SK-N-SH (cell line): ENCODE data around the gene SULF2. TPM values are rescaled to one million over a fixed set of nuclear protein-coding genes. Genes with fewer than 3 reads are reported as not detected.

ENCODE experiments used
- CTCF ChIA-PET: fragments of 300-600, 350-600 bp; formaldehyde crosslinking; extraction: SDS; loops from one replicate; lab custom pipeline; 2021; lab: Yijun Ruan, JAX
- POLR2A ChIA-PET: fragments of 350-600 bp; sonication (Branson Sonifier 250); formaldehyde crosslinking; extraction: SDS; loops from one replicate; lab custom pipeline; 2020; ENCODE audit warnings: antibody characterized with exemption, inconsistent platforms; lab: Yijun Ruan, JAX
- DNase-seq: peaks from one replicate; pipeline ENCODE4 v3.0.0; 2012
- H2AFZ ChIP-seq: fragments of 200-600 bp; sonication (generic); 2 replicates; pipeline ENCODE4 v1.8.1; 2016; ENCODE audit warnings: antibody characterized with exemption, mild to moderate bottlenecking, low read depth
- H3F3A ChIP-seq: fragments of 200-600 bp; sonication (generic); replicated peaks from 2 replicates; pipeline ENCODE3; 2016; ENCODE audit warnings: antibody characterized with exemption, mild to moderate bottlenecking; ENCODE audit not compliant: insufficient read depth
- H3K27ac ChIP-seq, 2 experiments: fragments of 200-500 bp in 1 of 2; fragments of 200-600 bp in 1 of 2; sonication (Bioruptor generic) in 1 of 2; sonication (generic), shearing (Covaris generic) in 1 of 2; 2 replicates each; pipeline versions ENCODE4 v1.5.1 to v1.6.1; 2014 to 2016; ENCODE audit warnings: low read depth in 2 of 2, inconsistent platforms in 1 of 2, low read length in 1 of 2, mild to moderate bottlenecking in 1 of 2, mixed read lengths in 1 of 2
- H3K27me3 ChIP-seq: fragments of 200-600 bp; sonication (generic), shearing (Covaris generic); 2 replicates; pipeline ENCODE4 v1.6.1; 2016; ENCODE audit warnings: mixed run types; ENCODE audit not compliant: insufficient read depth
- H3K36me3 ChIP-seq, 2 experiments: fragments of 200-500 bp in 1 of 2; fragments of 200-600 bp in 1 of 2; sonication (Bioruptor generic) in 1 of 2; sonication (generic) in 1 of 2; replicated peaks in 1 of 2; 2 replicates each; pipeline versions ENCODE3 to v1.5.1; 2014 to 2016; ENCODE audit warnings: low read length in 1 of 2, mild to moderate bottlenecking in 1 of 2; ENCODE audit not compliant: insufficient read depth in 2 of 2, control insufficient read depth in 1 of 2
- H3K4me1 ChIP-seq, 2 experiments: fragments of 200-500 bp in 1 of 2; fragments of 200-600 bp in 1 of 2; sonication (Bioruptor generic) in 1 of 2; sonication (generic), shearing (Covaris generic) in 1 of 2; 2 replicates each; pipeline versions ENCODE4 v1.5.1 to v1.6.1; 2014 to 2016; ENCODE audit warnings: low read depth in 1 of 2, low read length in 1 of 2, mixed run types in 1 of 2; ENCODE audit not compliant: insufficient read depth in 2 of 2, control insufficient read depth in 1 of 2
- H3K4me2 ChIP-seq: fragments of 200-600 bp; sonication (generic), shearing (Covaris generic); 2 replicates; pipeline ENCODE4 v1.6.1; 2017; ENCODE audit warnings: mixed run types
- H3K4me3 ChIP-seq, 2 experiments: fragments of 200-500 bp in 1 of 2; fragments of 200-600 bp in 1 of 2; sonication (Bioruptor generic) in 1 of 2; sonication (generic), shearing (Covaris generic) in 1 of 2; 2 replicates each; pipeline versions ENCODE4 v1.5.1 to v1.8.1; 2014 to 2016; ENCODE audit warnings: low read depth in 2 of 2, inconsistent platforms in 1 of 2, low read length in 1 of 2, mild to moderate bottlenecking in 1 of 2, mixed read lengths in 1 of 2, moderate library complexity in 1 of 2
- H3K79me2 ChIP-seq: fragments of 200-600 bp; sonication (generic); 2 replicates; pipeline ENCODE4 v1.8.1; 2017; ENCODE audit warnings: mild to moderate bottlenecking; ENCODE audit not compliant: insufficient read depth
- H3K9ac ChIP-seq: fragments of 200-600 bp; sonication (generic); 2 replicates; pipeline ENCODE4 v1.6.1; 2017; ENCODE audit warnings: mixed run types
- H3K9me2 ChIP-seq: fragments of 200-600 bp; sonication (generic); 2 replicates; pipeline ENCODE4 v1.6.1; 2017; ENCODE audit warnings: mixed run types
- H3K9me3 ChIP-seq: fragments of 200-600 bp; sonication (generic); 2 replicates; pipeline ENCODE4 v1.6.1; 2017; ENCODE audit warnings: mixed run types, mild to moderate bottlenecking, moderate library complexity
- H4K20me1 ChIP-seq: fragments of 200-600 bp; sonication (generic); 2 replicates; pipeline ENCODE4 v1.6.1; 2017; ENCODE audit warnings: mild to moderate bottlenecking, mixed run types; ENCODE audit not compliant: insufficient read depth
- CHD2 ChIP-seq: fragments of 150-350 bp; IDR thresholded peaks from 2 replicates; pipeline ENCODE4 v1.6.1; 2018; ENCODE audit warnings: low read length; ENCODE audit not compliant: partially characterized antibody
- FOSL2 ChIP-seq: IDR thresholded peaks from 2 replicates; pipeline ENCODE4 v1.4.0; 2012; ENCODE audit warnings: low read depth, mild to moderate bottlenecking, moderate library complexity, borderline replicate concordance
- FOXJ3 ChIP-seq: sonication (generic); formaldehyde crosslinking; IDR thresholded peaks from 2 replicates; pipeline ENCODE4 v1.5.1; 2020; ENCODE audit warnings: mild to moderate bottlenecking, missing genetic modification reagents
- MXI1 ChIP-seq: IDR thresholded peaks from 2 replicates; pipeline ENCODE4 v1.6.1; 2012; ENCODE audit warnings: mild to moderate bottlenecking, low read depth, low read length, improper control_type of control experiment
- RAD21 ChIP-seq: IDR thresholded peaks from 2 replicates; pipeline ENCODE4 v1.6.1; 2012; ENCODE audit warnings: mild to moderate bottlenecking, low read length
- RXRA ChIP-seq: IDR thresholded peaks from 2 replicates; pipeline ENCODE4 v1.4.0; 2012; ENCODE audit warnings: low read depth, mild to moderate bottlenecking, borderline replicate concordance
- TAF1 ChIP-seq: IDR thresholded peaks from 2 replicates; pipeline ENCODE4 v1.6.1; 2012; ENCODE audit warnings: low read depth, mild to moderate bottlenecking, low read length, moderate library complexity, borderline replicate concordance
- TCF12 ChIP-seq: IDR thresholded peaks from 2 replicates; pipeline ENCODE4 v1.4.0; 2012
- TEAD4 ChIP-seq: IDR thresholded peaks from 2 replicates; pipeline ENCODE4 v1.4.0; 2012; ENCODE audit warnings: mild to moderate bottlenecking, borderline replicate concordance; ENCODE audit not compliant: insufficient read depth
- USF2 ChIP-seq: fragments of 150-350 bp; IDR thresholded peaks from 2 replicates; pipeline ENCODE4 v1.6.1; 2017; ENCODE audit warnings: antibody characterized with exemption, low read length, low read depth, borderline replicate concordance
- WGBS: methylation state at CpG from one replicate; pipeline ENCODE4 v1.1.6; 2017; ENCODE audit warnings: low lambda C conversion rate; 5-methylcytosine and 5-hydroxymethylcytosine counted together
- polyA plus RNA-seq, 3 experiments: library from polyadenylated mRNA; depleted of rRNA; stranded (reverse); fragments of >200 nt; gene quantifications; 2 replicates each; pipeline ENCODE4 v1.2.3, GENCODE V29; 2012
- TF ChIP-seq, protein P1 (sequence below): fragments of 200-600 bp; sonication (generic); IDR thresholded peaks from 2 replicates; pipeline ENCODE4 v1.6.1; 2017; ENCODE audit warnings: antibody characterized with exemption, mild to moderate bottlenecking, moderate library complexity
- TF ChIP-seq, protein P2 (sequence below): IDR thresholded peaks from 2 replicates; pipeline ENCODE4 v1.6.1; 2012; ENCODE audit warnings: mild to moderate bottlenecking, low read depth, low read length, moderate library complexity

SULF2 gene
- polyA plus RNA-seq, 1 of the 3 experiments (the other 2 are of a cell fraction), result 20.2 TPM

GRCh38 chr20:47727909-47728361 is 57.3 kb downstream of the SULF2 start:
- ChIA-PET POLR2A (no interaction called here), CTCF (interaction anchor here (1.3 to 3.0 kb wide), 2 partner anchors 50 to 892 kb away, joined by 3 to 15 read pairs; no protein-coding TSS in a partner anchor)
- WGBS, result 80% methylated on average over 17 of the region's 17 CpGs
- Histone ChIP-seq H3K4me2 (no peak overlapping the region), H3K27ac (no peak overlapping the region), H3K9ac (no peak overlapping the region), H4K20me1 (no peaks in the 10 kb centered on the region), H3K36me3 (no peaks in the 10 kb centered on the region), H3K4me3 (no peak overlapping the region), H2AFZ (no peak overlapping the region), H3K9me3 (no peaks in the 10 kb centered on the region), H3F3A (no peaks in the 10 kb centered on the region), H3K79me2 (no peaks in the 10 kb centered on the region), H3K4me1 (peaks cover 0 to 7% of the 10 kb centered on the region in 2 experiments; a peak in 1 of 4 replicates), H3K27me3 (no peaks in the 10 kb centered on the region), H3K9me2 (no peaks in the 10 kb centered on the region)
- DNase-seq, result no peak
- TF ChIP-seq USF2 (no peak), FOXJ3 (CRISPR knock-in tag) (no peak), TCF12 (no peak), MXI1 (no peak), TAF1 (no peak), TEAD4 (no peak), CHD2 (no peak), FOSL2 (no peak), RXRA (no peak), RAD21 (no peak)
- TF ChIP-seq, protein P1, sequence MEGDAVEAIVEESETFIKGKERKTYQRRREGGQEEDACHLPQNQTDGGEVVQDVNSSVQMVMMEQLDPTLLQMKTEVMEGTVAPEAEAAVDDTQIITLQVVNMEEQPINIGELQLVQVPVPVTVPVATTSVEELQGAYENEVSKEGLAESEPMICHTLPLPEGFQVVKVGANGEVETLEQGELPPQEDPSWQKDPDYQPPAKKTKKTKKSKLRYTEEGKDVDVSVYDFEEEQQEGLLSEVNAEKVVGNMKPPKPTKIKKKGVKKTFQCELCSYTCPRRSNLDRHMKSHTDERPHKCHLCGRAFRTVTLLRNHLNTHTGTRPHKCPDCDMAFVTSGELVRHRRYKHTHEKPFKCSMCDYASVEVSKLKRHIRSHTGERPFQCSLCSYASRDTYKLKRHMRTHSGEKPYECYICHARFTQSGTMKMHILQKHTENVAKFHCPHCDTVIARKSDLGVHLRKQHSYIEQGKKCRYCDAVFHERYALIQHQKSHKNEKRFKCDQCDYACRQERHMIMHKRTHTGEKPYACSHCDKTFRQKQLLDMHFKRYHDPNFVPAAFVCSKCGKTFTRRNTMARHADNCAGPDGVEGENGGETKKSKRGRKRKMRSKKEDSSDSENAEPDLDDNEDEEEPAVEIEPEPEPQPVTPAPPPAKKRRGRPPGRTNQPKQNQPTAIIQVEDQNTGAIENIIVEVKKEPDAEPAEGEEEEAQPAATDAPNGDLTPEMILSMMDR, result no peak
- TF ChIP-seq, protein P2, sequence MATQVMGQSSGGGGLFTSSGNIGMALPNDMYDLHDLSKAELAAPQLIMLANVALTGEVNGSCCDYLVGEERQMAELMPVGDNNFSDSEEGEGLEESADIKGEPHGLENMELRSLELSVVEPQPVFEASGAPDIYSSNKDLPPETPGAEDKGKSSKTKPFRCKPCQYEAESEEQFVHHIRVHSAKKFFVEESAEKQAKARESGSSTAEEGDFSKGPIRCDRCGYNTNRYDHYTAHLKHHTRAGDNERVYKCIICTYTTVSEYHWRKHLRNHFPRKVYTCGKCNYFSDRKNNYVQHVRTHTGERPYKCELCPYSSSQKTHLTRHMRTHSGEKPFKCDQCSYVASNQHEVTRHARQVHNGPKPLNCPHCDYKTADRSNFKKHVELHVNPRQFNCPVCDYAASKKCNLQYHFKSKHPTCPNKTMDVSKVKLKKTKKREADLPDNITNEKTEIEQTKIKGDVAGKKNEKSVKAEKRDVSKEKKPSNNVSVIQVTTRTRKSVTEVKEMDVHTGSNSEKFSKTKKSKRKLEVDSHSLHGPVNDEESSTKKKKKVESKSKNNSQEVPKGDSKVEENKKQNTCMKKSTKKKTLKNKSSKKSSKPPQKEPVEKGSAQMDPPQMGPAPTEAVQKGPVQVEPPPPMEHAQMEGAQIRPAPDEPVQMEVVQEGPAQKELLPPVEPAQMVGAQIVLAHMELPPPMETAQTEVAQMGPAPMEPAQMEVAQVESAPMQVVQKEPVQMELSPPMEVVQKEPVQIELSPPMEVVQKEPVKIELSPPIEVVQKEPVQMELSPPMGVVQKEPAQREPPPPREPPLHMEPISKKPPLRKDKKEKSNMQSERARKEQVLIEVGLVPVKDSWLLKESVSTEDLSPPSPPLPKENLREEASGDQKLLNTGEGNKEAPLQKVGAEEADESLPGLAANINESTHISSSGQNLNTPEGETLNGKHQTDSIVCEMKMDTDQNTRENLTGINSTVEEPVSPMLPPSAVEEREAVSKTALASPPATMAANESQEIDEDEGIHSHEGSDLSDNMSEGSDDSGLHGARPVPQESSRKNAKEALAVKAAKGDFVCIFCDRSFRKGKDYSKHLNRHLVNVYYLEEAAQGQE, result no peak
